ENCODE measurements around the gene BTBD3. TPM values are rescaled to one million over a fixed set of nuclear protein-coding genes. Genes with fewer than 3 reads are reported as not detected.
A peak's percentile ranks its signal among the peaks of the same experiment; 100 is the strongest.

The BTBD3 gene
- 10 to 100 TPM; 11.6 to 12.0 TPM for total RNA-seq

- Mint-ChIP-seq H3K27ac (no peak within 1 kb of the TSS), H3K36me3 (ENCODE audit: low read depth) (peaks cover 2% of the 10 kb centered on the region), H3K27me3 (no peaks in the 10 kb centered on the region), H3K9me3 (ENCODE audit: low read depth) (no peaks in the 10 kb centered on the region), H3K4me1 (peaks cover 8% of the 10 kb centered on the region), H3K4me3 (no peak within 1 kb of the TSS)
- POLR2A ChIA-PET = no interaction called here
- intact Hi-C loops (cut with DNase I, micrococcal nuclease) = no loop called here
- CTCF ChIA-PET = interaction anchor here (1.7 kb wide), 1 partner anchor 9 kb away, joined by 3 read pairs; no protein-coding TSS in a partner anchor
- DNase-seq (peak; percentile 14), ATAC-seq (peak; percentile 78)
These were observed at the start of gene BTBD3 for GRCh38 chr20:11917663-11918062. BTBD3 (plus strand) TSS chr20:11917893; CDS start chr20:11918276, 383 bp downstream.

GRCh38 chr20:11869641-11870040 lies 48.1 kb upstream of the BTBD3 start:
- Mint-ChIP-seq H3K9me3 (ENCODE audit: low read depth) (no peaks in the 10 kb centered on the region), H3K4me3 (no peak overlapping the region), H3K27ac (no peak overlapping the region), H3K36me3 (ENCODE audit: low read depth) (no peaks in the 10 kb centered on the region), H3K27me3 (peaks cover 2% of the 10 kb centered on the region), H3K4me1 (no peaks in the 10 kb centered on the region)
- CTCF ChIA-PET = no interaction called here
- DNase-seq (no peak), ATAC-seq (no peak)
- POLR2A ChIA-PET = no interaction called here
- intact Hi-C loops (cut with DNase I, micrococcal nuclease) = no loop called here

GRCh38 chr20:11870411-11870810 lies 47.3 kb upstream of the BTBD3 start:
- Mint-ChIP-seq H3K27me3 (peaks cover 2% of the 10 kb centered on the region), H3K27ac (no peak overlapping the region), H3K9me3 (ENCODE audit: low read depth) (no peaks in the 10 kb centered on the region), H3K4me1 (no peaks in the 10 kb centered on the region), H3K36me3 (ENCODE audit: low read depth) (no peaks in the 10 kb centered on the region), H3K4me3 (no peak overlapping the region)
- ChIA-PET POLR2A (no interaction called here), CTCF (interaction anchor here (0.6 to 1.4 kb wide), 2 partner anchors 15 to 71 kb away, joined by 3 to 5 read pairs; no protein-coding TSS in a partner anchor)
- intact Hi-C loops (cut with DNase I, micrococcal nuclease) = no loop called here
- ATAC-seq = no peak
- DNase-seq = no peak

GRCh38 chr20:11876555-11876954 lies 41.1 kb upstream of the BTBD3 start:
- no peaks in the 10 kb centered on the region for H3K9me3 Mint-ChIP-seq (ENCODE audit: low read depth)
- no peak overlapping the region for H3K27ac Mint-ChIP-seq
- no peak for ATAC-seq
- DNase-seq = no peak
- intact Hi-C loops (cut with DNase I, micrococcal nuclease) = no loop called here
- peaks cover 10% of the 10 kb centered on the region for H3K27me3 Mint-ChIP-seq
- no peak overlapping the region for H3K4me3 Mint-ChIP-seq
- H3K36me3 Mint-ChIP-seq (ENCODE audit: low read depth) = no peaks in the 10 kb centered on the region
- ChIA-PET CTCF (no interaction called here), POLR2A (no interaction called here)
- H3K4me1 Mint-ChIP-seq = no peaks in the 10 kb centered on the region

GRCh38 chr20:11880680-11881079 lies 37.0 kb upstream of the BTBD3 start:
- no peak overlapping the region for H3K4me3 Mint-ChIP-seq
- H3K4me1 Mint-ChIP-seq = no peaks in the 10 kb centered on the region
- POLR2A ChIA-PET = no interaction called here
- no peaks in the 10 kb centered on the region for H3K36me3 Mint-ChIP-seq (ENCODE audit: low read depth)
- ATAC-seq (no peak), DNase-seq (no peak)
- CTCF ChIA-PET = no interaction called here
- H3K27me3 Mint-ChIP-seq = peaks cover 18% of the 10 kb centered on the region
- no peak overlapping the region for H3K27ac Mint-ChIP-seq
- no peaks in the 10 kb centered on the region for H3K9me3 Mint-ChIP-seq (ENCODE audit: low read depth)
- intact Hi-C loops (cut with DNase I, micrococcal nuclease) = no loop called here

GRCh38 chr20:11881449-11881848 lies 36.2 kb upstream of the BTBD3 start:
- intact Hi-C loops (cut with DNase I, micrococcal nuclease) = no loop called here
- POLR2A ChIA-PET = no interaction called here
- Mint-ChIP-seq H3K36me3 (ENCODE audit: low read depth) (no peaks in the 10 kb centered on the region), H3K4me3 (no peak overlapping the region), H3K27me3 (peaks cover 15% of the 10 kb centered on the region), H3K9me3 (ENCODE audit: low read depth) (no peaks in the 10 kb centered on the region), H3K27ac (no peak overlapping the region), H3K4me1 (no peaks in the 10 kb centered on the region)
- CTCF ChIA-PET = no interaction called here
- no peak for DNase-seq
- ATAC-seq = no peak

GRCh38 chr20:11882651-11883050 lies 35.0 kb upstream of the BTBD3 start:
- ChIA-PET POLR2A (no interaction called here), CTCF (no interaction called here)
- no peak overlapping the region for H3K27ac Mint-ChIP-seq
- no peak overlapping the region for H3K4me3 Mint-ChIP-seq
- intact Hi-C loops (cut with DNase I, micrococcal nuclease) = no loop called here
- no peaks in the 10 kb centered on the region for H3K9me3 Mint-ChIP-seq (ENCODE audit: low read depth)
- H3K36me3 Mint-ChIP-seq (ENCODE audit: low read depth) = no peaks in the 10 kb centered on the region
- no peak for DNase-seq
- ATAC-seq = no peak
- no peaks in the 10 kb centered on the region for H3K4me1 Mint-ChIP-seq
- H3K27me3 Mint-ChIP-seq = peaks cover 17% of the 10 kb centered on the region

GRCh38 chr20:11888648-11889047 lies 29.0 kb upstream of the BTBD3 start:
- Mint-ChIP-seq H3K4me1 (peaks cover 13% of the 10 kb centered on the region), H3K9me3 (ENCODE audit: low read depth) (no peaks in the 10 kb centered on the region), H3K27me3 (peaks cover 17% of the 10 kb centered on the region), H3K4me3 (no peak overlapping the region), H3K36me3 (ENCODE audit: low read depth) (no peaks in the 10 kb centered on the region), H3K27ac (no peak overlapping the region)
- DNase-seq = no peak
- intact Hi-C loops (cut with DNase I, micrococcal nuclease) = no loop called here
- CTCF ChIA-PET = no interaction called here
- no peak for ATAC-seq
- POLR2A ChIA-PET = no interaction called here

- intact Hi-C loops (cut with DNase I, micrococcal nuclease) = loop anchor here (2.0 to 10.0 kb wide), 5 partner anchors 1218 to 1894 kb away; partner anchors contain the start of genes MKKS (in 2 of the 2), SLX4IP (in 2 of the 2), ESF1 (in 1 of the 2) and ISM1 (in 1 of the 2)
- Mint-ChIP-seq H3K9me3 (ENCODE audit: low read depth) (no peaks in the 10 kb centered on the region), H3K27me3 (peaks cover 12% of the 10 kb centered on the region), H3K4me3 (peak overlapping the region; percentile 76), H3K27ac (peak overlapping the region; percentile 51), H3K4me1 (peaks cover 13% of the 10 kb centered on the region), H3K36me3 (ENCODE audit: low read depth) (no peaks in the 10 kb centered on the region)
- peak; percentile 86 for DNase-seq
- ATAC-seq = peak; percentile 77
- ChIA-PET CTCF (no interaction called here), POLR2A (interaction anchor here (0.6 kb wide), 1 partner anchor 42 kb away, joined by 3 read pairs; no protein-coding TSS in a partner anchor)
These were observed 27.2 kb upstream of the BTBD3 start for GRCh38 chr20:11890331-11891076.

GRCh38 chr20:11891077-11891775 lies 26.5 kb upstream of the BTBD3 start:
- intact Hi-C loops (cut with DNase I, micrococcal nuclease) = loop anchor here (2.0 to 10.0 kb wide), 5 partner anchors 1219 to 1894 kb away; partner anchors contain the start of genes MKKS (in 2 of the 2), SLX4IP (in 2 of the 2), ESF1 (in 1 of the 2) and ISM1 (in 1 of the 2)
- Mint-ChIP-seq H3K4me1 (peaks cover 19% of the 10 kb centered on the region), H3K4me3 (peak overlapping the region; percentile 78), H3K9me3 (ENCODE audit: low read depth) (no peaks in the 10 kb centered on the region), H3K27ac (peak overlapping the region; percentile 72), H3K27me3 (peaks cover 12% of the 10 kb centered on the region), H3K36me3 (ENCODE audit: low read depth) (no peaks in the 10 kb centered on the region)
- peak; percentile 18 for ATAC-seq
- ChIA-PET POLR2A (no interaction called here), CTCF (no interaction called here)
- peak; percentile 68 for DNase-seq

GRCh38 chr20:11891776-11892545 lies 25.7 kb upstream of the BTBD3 start:
- Mint-ChIP-seq H3K27me3 (peaks cover 9% of the 10 kb centered on the region), H3K9me3 (ENCODE audit: low read depth) (no peaks in the 10 kb centered on the region), H3K4me1 (peaks cover 19% of the 10 kb centered on the region), H3K4me3 (peak overlapping the region; percentile 78), H3K36me3 (ENCODE audit: low read depth) (no peaks in the 10 kb centered on the region), H3K27ac (peak overlapping the region; percentile 72)
- intact Hi-C loops (cut with DNase I, micrococcal nuclease) = loop anchor here (2.0 to 10.0 kb wide), 5 partner anchors 1220 to 1893 kb away; partner anchors contain the start of genes MKKS (in 2 of the 2), SLX4IP (in 2 of the 2), ESF1 (in 1 of the 2) and ISM1 (in 1 of the 2)
- ATAC-seq = peak; percentile 72
- CTCF ChIA-PET = no interaction called here
- POLR2A ChIA-PET = no interaction called here
- DNase-seq = peak; percentile 76
